ENCODE results near the gene SCARB1. TPM values are rescaled to one million over a fixed set of nuclear protein-coding genes. Genes with fewer than 3 reads are reported as not detected.

The SCARB1 gene
- total RNA-seq, 1 donor from 2014 or later: 21.5 TPM

DNA sequence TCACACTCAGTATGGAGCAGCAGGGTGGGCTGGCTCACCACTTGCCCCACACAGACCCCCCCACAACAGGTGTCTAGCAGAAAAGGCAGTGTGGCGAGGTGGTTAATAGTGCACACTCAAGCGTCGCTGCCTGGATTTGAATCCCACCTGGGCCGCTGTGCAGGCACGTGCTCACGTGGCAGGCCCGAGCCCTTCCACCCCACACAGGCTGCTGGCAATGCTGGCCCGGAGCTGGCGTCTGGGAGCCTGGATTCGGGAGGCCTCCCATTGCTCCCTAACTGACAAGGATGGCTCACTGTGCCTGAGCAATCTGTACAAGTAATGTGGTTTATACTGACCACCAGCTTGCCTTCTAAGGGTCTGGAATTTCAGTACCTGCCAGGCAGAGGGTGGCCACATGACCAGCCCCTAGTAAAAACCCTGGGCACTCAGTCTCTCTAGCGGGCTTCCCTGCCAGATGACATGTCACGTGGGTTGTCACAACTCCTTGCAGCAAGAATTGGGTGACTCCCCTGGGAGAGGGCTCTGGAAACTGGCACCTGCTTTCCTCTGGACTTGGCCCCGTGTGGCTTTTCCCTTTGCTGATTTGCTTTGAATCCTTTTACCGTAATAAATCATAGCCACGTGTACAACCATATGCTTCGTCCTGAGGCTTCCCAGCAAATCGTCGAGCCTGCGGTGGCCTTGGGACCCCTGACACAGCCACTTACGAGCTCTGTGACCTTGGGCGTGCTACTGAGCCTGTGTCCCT, 72.8 kb downstream of the SCARB1 start:
- H3K27me3 Mint-ChIP-seq: no peaks in the 10 kb centered on the region
- no peak for TF ChIP-seq CTCF (IDR thresholded peaks at IDR 0.05; ENCODE audit: unreplicated experiment)
- no peak for DNase-seq (ENCODE audit: low spot score, unreplicated experiment)
- peaks cover 4% of the 10 kb centered on the region for H3K4me1 Mint-ChIP-seq (ENCODE audit: low read depth)
- no peak overlapping the region for H3K27ac Mint-ChIP-seq
- no peak overlapping the region for H3K4me3 Mint-ChIP-seq (ENCODE audit: low read depth)
- peaks cover 7% of the 10 kb centered on the region for H3K36me3 Mint-ChIP-seq (ENCODE audit: insufficient read depth)
- H3K9me3 Mint-ChIP-seq (ENCODE audit: low read depth): no peaks in the 10 kb centered on the region

- Mint-ChIP-seq H3K27me3 (no peaks in the 10 kb centered on the region), H3K36me3 (ENCODE audit: insufficient read depth) (peaks cover 5% of the 10 kb centered on the region), H3K4me1 (ENCODE audit: low read depth) (peaks cover 4% of the 10 kb centered on the region), H3K9me3 (ENCODE audit: low read depth) (no peaks in the 10 kb centered on the region), H3K4me3 (ENCODE audit: low read depth) (no peak overlapping the region), H3K27ac (no peak overlapping the region)
- no peak for TF ChIP-seq CTCF (IDR thresholded peaks at IDR 0.05; ENCODE audit: unreplicated experiment)
- no peak for DNase-seq (ENCODE audit: low spot score, unreplicated experiment)
These were observed 74.6 kb downstream of the SCARB1 start for GRCh38 chr12:124788936-124789555.

GRCh38 chr12:124786061-124786964, 77.4 kb downstream of the SCARB1 start:
- TF ChIP-seq CTCF (IDR thresholded peaks at IDR 0.05; ENCODE audit: unreplicated experiment): no peak
- Mint-ChIP-seq H3K4me3 (ENCODE audit: low read depth) (peak overlapping the region; percentile 81), H3K4me1 (ENCODE audit: low read depth) (peaks cover 4% of the 10 kb centered on the region), H3K27me3 (no peaks in the 10 kb centered on the region), H3K9me3 (ENCODE audit: low read depth) (no peaks in the 10 kb centered on the region), H3K27ac (peak overlapping the region; percentile 45), H3K36me3 (ENCODE audit: insufficient read depth) (peaks cover 2% of the 10 kb centered on the region)
- peak; percentile 69 for DNase-seq (ENCODE audit: low spot score, unreplicated experiment)

- TF ChIP-seq CTCF (IDR thresholded peaks at IDR 0.05; ENCODE audit: unreplicated experiment): no peak
- DNase-seq (ENCODE audit: low spot score, unreplicated experiment): no peak
- H3K4me1 Mint-ChIP-seq (ENCODE audit: low read depth): peaks cover 4% of the 10 kb centered on the region
- H3K4me3 Mint-ChIP-seq (ENCODE audit: low read depth): no peak overlapping the region
- H3K27ac Mint-ChIP-seq: no peak overlapping the region
- no peaks in the 10 kb centered on the region for H3K27me3 Mint-ChIP-seq
- no peaks in the 10 kb centered on the region for H3K9me3 Mint-ChIP-seq (ENCODE audit: low read depth)
- peaks cover 2% of the 10 kb centered on the region for H3K36me3 Mint-ChIP-seq (ENCODE audit: insufficient read depth)
These were observed 78.6 kb downstream of the SCARB1 start for GRCh38 chr12:124784871-124785572.

All from progenitor cell of endocrine pancreas (in vitro differentiated cells).